Measurements from ENCODE around the gene ACSF2.

DNA sequence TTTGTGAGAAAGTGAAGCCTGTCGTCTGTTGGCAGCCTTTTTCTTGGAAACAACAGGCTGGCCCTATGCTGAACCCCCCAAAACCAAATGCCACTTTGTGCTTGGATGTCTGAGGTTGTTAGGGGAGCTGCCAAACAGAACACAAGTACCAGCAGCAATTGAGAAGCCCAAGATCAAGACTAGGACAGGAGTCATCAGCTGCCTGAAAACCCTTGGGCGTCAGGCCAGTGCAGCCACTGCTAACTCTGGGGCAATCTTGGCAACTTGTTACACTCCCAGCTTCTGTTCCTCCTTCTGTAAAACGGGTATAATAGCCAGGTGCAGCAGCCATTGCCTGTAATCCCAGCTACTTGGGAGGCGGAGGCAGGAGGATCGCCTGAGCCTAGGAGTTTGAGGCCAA lies 19.4 kb upstream of the ACSF2 start:
- TF ChIP-seq, protein P1, sequence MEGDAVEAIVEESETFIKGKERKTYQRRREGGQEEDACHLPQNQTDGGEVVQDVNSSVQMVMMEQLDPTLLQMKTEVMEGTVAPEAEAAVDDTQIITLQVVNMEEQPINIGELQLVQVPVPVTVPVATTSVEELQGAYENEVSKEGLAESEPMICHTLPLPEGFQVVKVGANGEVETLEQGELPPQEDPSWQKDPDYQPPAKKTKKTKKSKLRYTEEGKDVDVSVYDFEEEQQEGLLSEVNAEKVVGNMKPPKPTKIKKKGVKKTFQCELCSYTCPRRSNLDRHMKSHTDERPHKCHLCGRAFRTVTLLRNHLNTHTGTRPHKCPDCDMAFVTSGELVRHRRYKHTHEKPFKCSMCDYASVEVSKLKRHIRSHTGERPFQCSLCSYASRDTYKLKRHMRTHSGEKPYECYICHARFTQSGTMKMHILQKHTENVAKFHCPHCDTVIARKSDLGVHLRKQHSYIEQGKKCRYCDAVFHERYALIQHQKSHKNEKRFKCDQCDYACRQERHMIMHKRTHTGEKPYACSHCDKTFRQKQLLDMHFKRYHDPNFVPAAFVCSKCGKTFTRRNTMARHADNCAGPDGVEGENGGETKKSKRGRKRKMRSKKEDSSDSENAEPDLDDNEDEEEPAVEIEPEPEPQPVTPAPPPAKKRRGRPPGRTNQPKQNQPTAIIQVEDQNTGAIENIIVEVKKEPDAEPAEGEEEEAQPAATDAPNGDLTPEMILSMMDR (CRISPR knock-in tag; IDR thresholded peaks at IDR 0.05): no peak
- no peak for TF ChIP-seq RFX1 (IDR thresholded peaks at IDR 0.05)

All from HepG2 (cell line).